GM13977 (cell line): ENCODE data around the gene CXCL3.

Source experiments
- DNase-seq: peaks from one replicate; pipeline ENCODE4 v3.0.0; 2012; ENCODE audit warnings: low spot score
- CTCF ChIP-seq: IDR thresholded peaks from 2 replicates; pipeline ENCODE4 v1.5.1; 2012; ENCODE audit warnings: mild to moderate bottlenecking, control low read depth; ENCODE audit not compliant: insufficient read depth; ENCODE audit errors: extremely low read depth, missing control alignments
- in situ Hi-C: fragments of 300-500 bp; cut with MboI; formaldehyde crosslinking; loops from one replicate; pipeline ENCODE4 v1.12.0; 2022; ENCODE audit warnings: low sequenced_read_pairs, low pct_unique_long_range_greater_than_20kb, mixed read lengths, inconsistent platforms; ENCODE audit not compliant: unreplicated experiment

CXCL3 gene

DNA sequence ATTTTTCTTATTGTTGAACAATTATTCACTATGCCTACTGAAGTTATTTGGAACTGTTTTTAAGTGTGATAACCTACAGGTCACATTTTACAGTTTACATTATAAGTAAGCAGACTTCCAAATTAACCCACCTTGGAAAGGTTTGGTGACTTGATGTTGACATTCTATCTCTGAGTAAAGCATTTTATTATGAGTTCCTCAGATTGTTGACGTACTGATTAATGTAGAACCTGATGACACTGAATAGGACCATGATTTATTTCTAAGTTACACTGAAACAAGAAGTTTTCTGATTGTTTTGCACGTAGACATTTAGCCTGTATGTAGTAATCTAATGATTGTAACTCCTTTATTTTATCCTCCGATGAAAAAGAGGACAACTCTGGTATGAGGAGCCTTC, 17.0 kb upstream of the CXCL3 start:
- no peak for TF ChIP-seq CTCF
- in situ Hi-C loops, result no loop called here
- no peak for DNase-seq

DNA sequence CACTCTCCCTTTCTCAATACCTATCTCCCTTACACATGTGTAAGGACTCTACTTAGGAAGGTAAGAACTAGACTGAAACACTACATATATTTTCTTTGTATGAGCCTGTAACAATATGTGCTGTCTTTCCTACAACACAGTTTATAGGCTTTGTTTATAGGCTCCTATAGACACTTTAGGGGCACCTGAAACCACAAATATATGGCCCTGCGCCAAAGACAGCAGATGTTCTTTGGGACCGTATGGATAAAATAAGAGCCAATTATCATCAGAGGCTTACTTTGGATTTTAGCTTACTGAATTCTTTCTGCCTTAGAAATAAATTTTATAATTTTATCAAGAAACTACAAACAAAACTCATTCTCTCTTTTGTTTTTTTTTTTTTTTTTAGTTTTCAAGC, 16.6 kb upstream of the CXCL3 start:
- no peak for TF ChIP-seq CTCF
- in situ Hi-C loops, result no loop called here
- DNase-seq, result no peak

- no peak for DNase-seq
- TF ChIP-seq CTCF, result no peak
- in situ Hi-C loops, result no loop called here
Measured at GRCh38 chr4:74054483-74055047, 16.1 kb upstream of the CXCL3 start.

DNA sequence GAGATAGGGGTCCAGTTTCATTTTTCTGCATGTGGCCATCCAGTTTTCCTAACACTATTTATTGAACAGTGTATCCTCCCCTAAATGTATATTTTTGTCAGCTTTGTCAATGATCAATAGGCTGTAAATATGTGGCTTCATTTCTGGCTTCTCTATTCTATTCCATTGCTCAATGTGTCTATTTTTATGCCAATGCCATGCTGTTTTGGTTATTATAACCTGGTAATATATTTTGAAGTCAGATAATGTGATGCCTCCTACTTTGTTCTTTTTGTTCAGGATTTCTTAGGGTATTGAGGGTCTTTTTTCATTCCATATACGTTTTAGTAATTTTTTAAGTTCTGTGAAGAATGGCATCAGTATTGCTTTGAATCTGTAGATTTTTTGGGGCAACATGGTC, 8.7 kb upstream of the CXCL3 start:
- DNase-seq, result no peak
- TF ChIP-seq CTCF, result no peak
- in situ Hi-C loops, result no loop called here

DNA sequence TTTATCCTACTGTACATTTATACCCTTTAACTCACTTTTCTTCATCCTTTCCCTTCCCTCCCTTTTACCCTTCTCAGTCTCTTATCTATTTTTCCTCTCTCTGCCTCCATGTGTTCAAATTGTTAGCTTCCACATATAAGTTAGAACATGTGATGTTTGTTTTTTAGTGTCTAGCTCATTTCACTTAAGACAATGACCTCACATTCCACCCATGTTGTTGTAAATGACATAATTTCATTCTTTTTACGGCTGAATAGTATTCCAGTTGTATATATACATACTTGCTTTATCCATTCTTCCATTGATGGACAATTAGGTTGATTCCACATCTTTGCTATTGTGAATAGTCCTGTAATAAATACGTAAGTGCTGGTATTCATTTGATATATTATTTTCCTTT, 7.3 kb upstream of the CXCL3 start:
- DNase-seq, result no peak
- in situ Hi-C loops, result no loop called here
- no peak for TF ChIP-seq CTCF

GRCh38 chr4:74045247-74045646, 6.8 kb upstream of the CXCL3 start:
- TF ChIP-seq CTCF, result no peak
- DNase-seq, result no peak
- in situ Hi-C loops, result no loop called here

GRCh38 chr4:74044677-74045076, 6.2 kb upstream of the CXCL3 start:
- no peak for DNase-seq
- in situ Hi-C loops, result no loop called here
- no peak for TF ChIP-seq CTCF
